Measurements from ENCODE around the gene RAB5A.

GRCh38 chr3:19917167-19917566, 29.7 kb upstream of the RAB5A start:
- TF ChIP-seq POLR2A (IDR thresholded peaks at IDR 0.05) (no peak), CTCF (IDR thresholded peaks at IDR 0.05) (no peak)

Measured in esophagus squamous epithelium (tissue), 4 donors.